K562 (cell line): ENCODE results near the gene NFKBIB. TPM values are rescaled to one million over a fixed set of nuclear protein-coding genes. Genes with fewer than 3 reads are reported as not detected.

Source experiments
- ARHGAP35 ChIP-seq: fragments of 450-650 bp; IDR thresholded peaks from 2 replicates; pipeline ENCODE4 v1.6.1; 2018; ENCODE audit not compliant: partially characterized antibody
- CBX3 ChIP-seq, 2 experiments: IDR thresholded peaks; 1 replicate in 1 of 2; 2 replicates in 1 of 2; pipeline ENCODE4 v1.6.1; 2012; ENCODE audit warnings: inconsistent platforms in 2 of 2, low read length in 2 of 2, borderline replicate concordance in 1 of 2, control low read depth in 1 of 2
- DNMT1 ChIP-seq: fragments of 450-650 bp; IDR thresholded peaks from 2 replicates; pipeline ENCODE4 v1.6.1; 2016; ENCODE audit warnings: antibody characterized with exemption, mild to moderate bottlenecking
- E2F8 ChIP-seq: fragments of 450-650 bp; IDR thresholded peaks from 2 replicates; pipeline ENCODE4 v1.7.1; 2018; ENCODE audit warnings: mild to moderate bottlenecking, low read depth; ENCODE audit not compliant: partially characterized antibody
- HCFC1 ChIP-seq: IDR thresholded peaks from 2 replicates; pipeline ENCODE4 v1.6.1; 2012; ENCODE audit warnings: low read depth, low read length, improper control_type of control experiment
- NCOR1 ChIP-seq: fragments of 450-650 bp; IDR thresholded peaks from 2 replicates; pipeline ENCODE4 v1.6.1; 2016; ENCODE audit warnings: mild to moderate bottlenecking, moderate library complexity
- POLR2AphosphoS2 ChIP-seq: IDR thresholded peaks from 2 replicates; pipeline ENCODE4 v1.6.1; 2012; ENCODE audit warnings: low read length, improper control_type of control experiment
- RAD51 ChIP-seq: fragments of 450-650 bp; IDR thresholded peaks from 2 replicates; pipeline ENCODE4 v1.7.1; 2016; ENCODE audit warnings: low read depth, mild to moderate bottlenecking, borderline replicate concordance
- RBFOX2 ChIP-seq: fragments of 200-400 bp; formaldehyde crosslinking; IDR thresholded peaks from 2 replicates; pipeline ENCODE4 v1.6.1; 2017; ENCODE audit warnings: low read depth, mild to moderate bottlenecking, low read length, moderate library complexity
- RBM15 ChIP-seq: fragments of 200-400 bp; formaldehyde crosslinking; IDR thresholded peaks from 2 replicates; pipeline ENCODE4 v1.6.1; 2018; ENCODE audit warnings: mild to moderate bottlenecking, low read length, moderate library complexity; ENCODE audit not compliant: insufficient read depth
- SAFB ChIP-seq: fragments of 200-400 bp; formaldehyde crosslinking; IDR thresholded peaks from 2 replicates; pipeline ENCODE4 v1.6.1; 2017; ENCODE audit warnings: low read depth, low read length, borderline replicate concordance
- SNRNP70 ChIP-seq: fragments of 200-400 bp; formaldehyde crosslinking; optimal IDR thresholded peaks from 2 replicates; pipeline ENCODE3; 2017; ENCODE audit warnings: low read depth, low read length
- STAT5A ChIP-seq: IDR thresholded peaks from 2 replicates; pipeline ENCODE4 v1.6.1; 2012; ENCODE audit warnings: low read length, inconsistent platforms, borderline replicate concordance
- TAL1 ChIP-seq: fragments of 450-650 bp; IDR thresholded peaks from 2 replicates; pipeline ENCODE4 v1.6.1; 2016; ENCODE audit warnings: mild to moderate bottlenecking
- TSHZ1 ChIP-seq: fragments of 250-450 bp; sonication (Bioruptor Pico); IDR thresholded peaks from 2 replicates; pipeline ENCODE4 v1.4.0; 2020; ENCODE audit warnings: mild to moderate bottlenecking, moderate library complexity
- ZFPM2 ChIP-seq: fragments of 250-450 bp; sonication (Bioruptor Pico); IDR thresholded peaks from 2 replicates; pipeline ENCODE4 v1.5.1; 2022; ENCODE audit warnings: mild to moderate bottlenecking
- ZNF282 ChIP-seq: sonication (generic); formaldehyde crosslinking; IDR thresholded peaks from 2 replicates; pipeline ENCODE4 v1.8.1; 2023; ENCODE audit warnings: missing genetic modification reagents
- ZNF586 ChIP-seq: fragments of 450-650 bp; formaldehyde crosslinking; conservative IDR thresholded peaks from 2 replicates; pipeline ENCODE4 v1.4.0; 2020; ENCODE audit warnings: mild to moderate bottlenecking, moderate library complexity
- polyA plus RNA-seq, 8 experiments: library from polyadenylated mRNA; depleted of rRNA in 4 of 8; stranded (reverse) in 5 of 8; unstranded in 3 of 8; fragments of >200 nt; fragmentation: Nextera tagmentation in 2 of 8; fragmentation: Illumina TruSeq in 1 of 8; extraction: Ambion mirVana in 2 of 8; extraction: Trizol in 1 of 8; gene quantifications; 2 replicates each; pipeline versions ENCODE4 v1.2.1 to v1.2.3, GENCODE V29; 2011 to 2014; ENCODE audit warnings: inconsistent platforms in 1 of 8, missing spikeins in 1 of 8
- total RNA-seq, 7 experiments: library from RNA; depleted of rRNA in 6 of 7; stranded (reverse); fragments of >200 nt in 6 of 7; fragmentation: Illumina TruSeq in 2 of 7; extraction: Trizol in 2 of 7; gene quantifications; 2 replicates each; pipeline versions ENCODE4 v1.2.1 to v1.2.3, GENCODE V29; 2011 to 2021; ENCODE audit warnings: low replicate concordance in 1 of 7
- TF ChIP-seq, protein P1 (sequence below): fragments of 450-650 bp; formaldehyde crosslinking; IDR thresholded peaks from 2 replicates; pipeline ENCODE4 v1.4.0; 2020; ENCODE audit warnings: mild to moderate bottlenecking, moderate library complexity
- TF ChIP-seq, protein P2 (sequence below): IDR thresholded peaks from 2 replicates; pipeline ENCODE4 v1.6.1; 2014; ENCODE audit warnings: antibody characterized with exemption

NFKBIB gene
- total and polyA plus RNA-seq, 9 of the 15 experiments (the other 6 are each of a cell fraction or from before 2014, with no cell fraction given) = 1.5 to 44.9 (median 10.4) TPM

DNA sequence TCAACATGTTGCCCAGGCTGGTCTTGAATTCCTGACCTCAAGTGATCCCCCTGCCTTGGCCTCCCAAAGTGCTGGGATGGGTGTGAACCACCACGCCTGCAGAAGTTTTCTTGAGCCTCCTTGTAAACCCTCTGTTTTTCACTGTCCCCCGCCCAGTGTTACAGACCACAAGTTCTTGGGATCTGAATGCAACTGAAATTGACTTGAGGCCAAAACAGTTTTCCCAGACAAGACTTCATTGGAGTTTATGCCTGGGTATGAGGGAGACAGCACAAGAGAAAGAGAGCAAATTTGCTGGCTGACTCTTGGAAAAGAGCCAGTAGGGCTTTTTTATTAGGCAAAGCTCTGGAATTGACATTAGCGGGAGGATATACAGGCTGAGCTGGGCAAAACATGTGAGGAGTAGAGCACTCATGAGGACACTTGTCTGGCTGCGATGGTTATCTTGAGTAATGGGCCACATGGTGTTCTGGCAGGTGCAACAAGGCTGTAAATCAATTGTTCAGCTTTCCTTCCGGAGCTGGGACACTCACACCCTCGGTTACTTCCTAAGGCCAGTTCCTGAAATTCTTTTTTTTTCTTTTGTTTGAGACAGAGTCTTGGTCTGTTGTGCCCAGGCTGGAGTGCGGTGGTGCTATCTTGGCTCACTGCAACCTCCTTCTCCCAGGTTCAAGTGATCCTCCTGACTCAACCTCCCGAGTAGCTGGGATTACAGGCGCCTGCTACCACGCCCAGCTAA, 37.3 kb upstream of the NFKBIB start (continued):
- TF ChIP-seq, protein P1, sequence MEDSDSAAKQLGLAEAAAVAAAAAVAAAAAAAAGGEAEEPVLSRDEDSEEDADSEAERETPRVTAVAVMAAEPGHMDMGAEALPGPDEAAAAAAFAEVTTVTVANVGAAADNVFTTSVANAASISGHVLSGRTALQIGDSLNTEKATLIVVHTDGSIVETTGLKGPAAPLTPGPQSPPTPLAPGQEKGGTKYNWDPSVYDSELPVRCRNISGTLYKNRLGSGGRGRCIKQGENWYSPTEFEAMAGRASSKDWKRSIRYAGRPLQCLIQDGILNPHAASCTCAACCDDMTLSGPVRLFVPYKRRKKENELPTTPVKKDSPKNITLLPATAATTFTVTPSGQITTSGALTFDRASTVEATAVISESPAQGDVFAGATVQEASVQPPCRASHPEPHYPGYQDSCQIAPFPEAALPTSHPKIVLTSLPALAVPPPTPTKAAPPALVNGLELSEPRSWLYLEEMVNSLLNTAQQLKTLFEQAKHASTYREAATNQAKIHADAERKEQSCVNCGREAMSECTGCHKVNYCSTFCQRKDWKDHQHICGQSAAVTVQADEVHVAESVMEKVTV (CRISPR knock-in tag) = no peak
- peak; percentile 59 for TF ChIP-seq NCOR1
- peak; percentile 48 for TF ChIP-seq E2F8
- TF ChIP-seq TSHZ1 = no peak
- TF ChIP-seq RBFOX2 = no peak
- no peak for TF ChIP-seq ZNF282
- TF ChIP-seq, protein P2, sequence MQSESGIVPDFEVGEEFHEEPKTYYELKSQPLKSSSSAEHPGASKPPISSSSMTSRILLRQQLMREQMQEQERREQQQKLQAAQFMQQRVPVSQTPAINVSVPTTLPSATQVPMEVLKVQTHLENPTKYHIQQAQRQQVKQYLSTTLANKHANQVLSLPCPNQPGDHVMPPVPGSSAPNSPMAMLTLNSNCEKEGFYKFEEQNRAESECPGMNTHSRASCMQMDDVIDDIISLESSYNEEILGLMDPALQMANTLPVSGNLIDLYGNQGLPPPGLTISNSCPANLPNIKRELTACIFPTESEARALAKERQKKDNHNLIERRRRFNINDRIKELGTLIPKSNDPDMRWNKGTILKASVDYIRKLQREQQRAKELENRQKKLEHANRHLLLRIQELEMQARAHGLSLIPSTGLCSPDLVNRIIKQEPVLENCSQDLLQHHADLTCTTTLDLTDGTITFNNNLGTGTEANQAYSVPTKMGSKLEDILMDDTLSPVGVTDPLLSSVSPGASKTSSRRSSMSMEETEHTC = peak; percentile 73
- TF ChIP-seq TAL1 = peak; percentile 54
- TF ChIP-seq RAD51 = no peak; the same call in 1 of the 2 replicates
- no peak for TF ChIP-seq SNRNP70
- no peak for TF ChIP-seq ARHGAP35
- TF ChIP-seq SAFB = no peak
- no peak for TF ChIP-seq RBM15
- no peak for TF ChIP-seq HCFC1
- TF ChIP-seq DNMT1 = no peak
- no peak for TF ChIP-seq CBX3 (IDR thresholded peaks at IDR 0.05; ENCODE audit: borderline replicate concordance in 1 of 2, low read length in 2 of 2)
- TF ChIP-seq POLR2AphosphoS2 = no peak
- TF ChIP-seq ZFPM2 = no peak
- TF ChIP-seq ZNF586 (CRISPR knock-in tag) = no peak
- TF ChIP-seq STAT5A = no peak
